Amniotic stem cell (primary cell): Measurements from ENCODE around the gene TP73.

Source experiments
- DNase-seq: peaks from one replicate; lab custom pipeline; 2025; lab: John Stamatoyannopoulos, UW

The TP73 gene

DNA sequence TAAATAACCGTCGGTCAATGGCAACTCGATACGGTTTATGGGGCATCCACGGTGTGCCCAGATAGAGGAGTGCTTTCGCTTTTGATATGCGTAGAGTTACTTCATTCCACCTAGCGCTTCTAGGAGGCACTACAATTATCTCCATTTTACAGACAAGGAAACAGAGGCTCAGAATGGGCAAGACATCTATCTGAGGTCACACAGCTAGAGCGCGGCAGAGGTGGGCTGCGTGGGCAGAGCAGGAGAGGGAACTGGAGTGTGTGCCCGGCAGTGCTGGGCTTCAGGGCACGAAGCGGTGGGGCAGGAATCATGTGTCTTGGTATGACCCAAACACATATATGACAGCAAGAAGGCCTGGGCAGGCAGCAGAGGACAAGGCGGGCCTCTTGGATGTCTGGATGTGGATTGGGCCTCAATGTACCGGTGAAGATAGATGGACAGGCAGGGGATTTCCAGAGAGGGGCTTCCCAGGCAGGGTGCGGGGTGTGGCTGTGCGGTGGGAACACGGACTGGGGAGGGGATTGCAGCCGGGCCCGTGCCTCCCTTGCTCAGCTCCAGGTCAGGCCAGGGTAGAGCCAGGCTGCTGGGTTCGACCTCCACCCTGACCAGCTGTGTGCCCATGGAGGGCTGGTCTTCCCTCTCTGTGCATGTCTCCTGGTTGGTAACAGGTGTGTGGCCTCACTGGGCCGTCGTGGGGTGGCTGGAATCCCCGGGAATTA lies 21.2 kb downstream of the TP73 start:
- DNase-seq = no peak

DNA sequence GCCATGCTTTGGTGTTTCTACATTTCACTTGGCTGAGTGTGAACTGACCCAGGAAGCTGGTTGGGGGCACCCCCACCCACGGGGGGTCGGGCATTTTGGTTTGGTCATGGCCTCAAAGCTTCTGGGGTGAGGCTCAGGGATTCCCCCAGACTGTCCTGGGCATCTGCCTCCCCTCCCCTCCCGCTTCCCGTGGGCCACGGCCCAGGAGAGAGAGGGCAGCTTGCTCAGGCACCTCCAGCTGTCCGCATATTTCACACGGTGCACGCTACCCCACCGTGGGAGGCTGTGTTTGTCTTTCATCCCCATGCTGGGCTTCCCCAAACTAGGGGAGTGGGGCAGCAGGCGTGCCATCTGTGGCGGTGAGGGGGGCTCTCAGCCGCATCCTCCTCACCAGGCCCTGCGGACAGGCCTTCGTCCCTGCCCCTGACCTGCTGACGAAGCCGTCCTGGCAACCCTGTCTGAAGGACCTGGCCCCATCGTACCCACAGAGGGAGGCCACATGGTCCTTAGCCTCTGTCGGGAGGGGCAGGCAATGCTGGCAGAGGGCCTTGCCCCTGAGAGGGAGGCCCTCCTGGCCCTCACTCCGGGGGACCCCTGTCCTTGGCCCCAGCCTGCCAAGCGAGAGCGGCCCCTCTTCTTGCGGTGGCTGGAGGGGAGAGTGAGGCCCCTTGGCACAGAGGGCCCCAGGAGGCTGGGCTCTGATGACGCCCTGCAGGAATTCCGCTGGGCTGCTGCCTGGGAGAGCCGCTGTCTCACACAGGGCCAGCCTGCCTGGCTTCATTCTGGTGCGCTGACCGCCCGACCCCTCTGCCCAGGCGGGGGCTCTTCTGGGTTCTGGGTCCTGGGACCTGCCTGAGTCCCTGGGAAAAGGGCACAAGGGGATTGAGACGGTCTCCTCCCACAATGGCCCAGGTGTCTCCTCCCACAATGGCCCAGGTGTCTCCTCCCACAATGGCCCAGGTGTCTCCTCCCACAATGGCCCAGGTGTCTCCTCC lies 22.1 kb downstream of the TP73 start:
- no peak for DNase-seq

DNA sequence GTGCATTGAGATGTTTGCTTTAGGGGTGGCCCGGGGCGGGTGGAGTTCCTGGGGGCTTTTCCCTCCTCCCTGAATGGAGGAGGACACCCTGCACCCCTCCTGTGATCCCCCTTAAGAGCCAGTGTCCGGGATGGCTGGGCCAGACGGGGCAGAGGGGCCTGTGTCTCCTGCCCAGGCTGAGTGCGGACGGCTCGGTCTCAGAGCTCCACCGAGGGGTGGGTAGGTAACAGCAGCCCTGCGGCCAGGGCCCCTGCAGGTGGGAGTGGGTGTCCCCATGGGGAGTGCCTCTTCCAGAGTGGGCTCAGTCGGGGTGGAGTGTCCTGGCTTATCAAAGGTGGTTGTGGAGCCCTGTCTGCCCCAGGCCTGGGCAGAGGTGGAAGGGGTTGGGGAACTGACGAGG lies 23.1 kb downstream of the TP73 start:
- no peak for DNase-seq

DNA sequence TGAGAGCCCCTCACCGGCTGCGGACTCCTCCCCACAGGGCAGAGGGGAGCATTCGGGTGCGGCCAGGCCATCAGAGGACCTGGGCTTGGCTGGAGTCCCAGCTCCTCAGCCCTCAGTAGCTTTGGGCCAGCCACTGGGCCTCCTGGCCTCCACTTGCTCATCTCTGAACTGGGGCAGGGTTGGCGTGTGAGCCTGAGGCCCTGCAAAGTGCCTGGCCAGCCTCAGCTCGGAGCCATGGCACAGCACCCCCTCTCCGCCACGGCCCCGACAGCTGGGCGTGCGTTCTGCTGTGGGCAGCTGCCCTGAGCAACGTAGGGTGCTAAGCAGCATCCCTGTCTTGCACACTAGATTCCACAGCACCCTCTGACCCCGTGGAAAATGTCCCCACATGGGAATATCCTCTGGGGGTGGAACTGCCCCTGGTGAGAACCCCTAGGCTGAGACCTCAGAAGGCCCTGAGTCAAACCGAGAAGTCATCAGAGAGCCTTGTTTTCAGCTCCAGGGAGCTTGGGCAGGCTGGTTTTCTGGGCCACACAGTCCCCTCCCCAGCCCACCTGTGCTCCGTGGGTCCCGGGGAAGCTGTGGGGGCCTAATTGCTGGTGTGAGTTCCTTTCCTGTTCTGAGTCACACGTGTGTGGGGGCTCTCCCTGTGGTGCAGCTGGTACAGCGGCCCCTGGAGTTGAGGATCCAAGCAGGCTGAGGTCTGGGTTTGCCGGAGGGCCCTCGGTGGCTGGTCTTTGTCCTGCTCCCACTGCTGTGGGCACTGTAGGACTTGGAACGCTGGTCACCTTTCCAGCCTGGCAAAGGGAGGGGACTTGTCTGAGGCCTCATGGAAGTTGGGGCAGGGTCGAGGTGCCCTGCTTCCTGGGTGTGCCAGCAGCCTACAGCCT lies 24.5 kb downstream of the TP73 start:
- no peak for DNase-seq

DNA sequence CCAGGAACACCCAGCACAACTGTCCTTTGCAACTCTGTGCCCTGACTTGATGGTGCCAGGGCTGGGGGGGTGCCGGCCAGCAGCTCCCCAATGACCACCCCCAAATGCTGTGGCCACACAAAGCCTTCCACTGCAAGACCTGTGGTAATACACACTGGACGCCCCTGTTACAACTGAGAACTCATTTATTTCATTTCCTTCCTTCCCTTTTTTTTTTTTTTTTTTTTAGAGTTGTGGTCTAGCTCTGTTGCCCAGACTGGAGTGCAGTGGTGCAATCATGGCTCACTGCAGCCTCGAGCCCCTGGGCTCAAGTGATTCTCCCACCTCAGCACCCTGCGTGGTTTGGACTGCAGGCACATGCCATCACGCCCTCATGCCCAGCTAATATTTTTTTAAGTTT lies 25.2 kb downstream of the TP73 start:
- no peak for DNase-seq

DNA sequence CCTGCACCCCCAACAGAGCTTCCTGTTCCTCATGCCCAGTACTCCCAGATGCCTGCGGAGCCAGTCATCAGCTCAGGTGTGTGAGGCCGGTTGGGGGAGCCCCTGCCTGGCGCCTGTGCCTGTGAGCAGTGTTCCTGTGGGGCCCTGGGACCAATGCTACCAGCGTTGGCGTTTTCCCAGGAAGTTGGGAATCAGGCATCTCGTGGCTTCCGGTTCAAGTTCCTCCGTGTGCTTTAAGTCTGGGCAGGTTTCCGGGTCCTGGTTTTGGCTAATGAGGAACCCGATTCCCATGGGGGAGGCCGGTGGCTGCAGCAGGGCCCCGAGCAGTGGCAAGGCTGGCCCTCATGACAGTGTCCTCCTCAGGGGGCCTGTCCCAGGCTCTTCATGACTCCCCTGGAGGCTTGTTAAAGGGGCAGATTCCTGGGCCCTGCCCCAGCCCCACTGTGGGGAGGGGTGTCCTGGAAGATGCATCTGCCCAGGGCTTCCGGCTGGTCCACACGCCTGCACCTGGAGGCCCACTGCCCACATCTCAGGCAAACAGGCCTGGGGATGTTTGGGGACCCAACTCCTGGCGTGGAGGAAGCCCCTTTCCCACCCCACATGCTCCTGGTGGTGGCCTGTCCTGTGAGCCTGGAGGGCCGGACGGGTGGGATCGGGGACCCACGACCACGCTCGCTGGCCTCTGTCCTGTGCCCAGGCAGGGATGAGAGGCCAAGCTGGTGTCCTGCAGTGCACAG lies 26.2 kb downstream of the TP73 start:
- no peak for DNase-seq

DNA sequence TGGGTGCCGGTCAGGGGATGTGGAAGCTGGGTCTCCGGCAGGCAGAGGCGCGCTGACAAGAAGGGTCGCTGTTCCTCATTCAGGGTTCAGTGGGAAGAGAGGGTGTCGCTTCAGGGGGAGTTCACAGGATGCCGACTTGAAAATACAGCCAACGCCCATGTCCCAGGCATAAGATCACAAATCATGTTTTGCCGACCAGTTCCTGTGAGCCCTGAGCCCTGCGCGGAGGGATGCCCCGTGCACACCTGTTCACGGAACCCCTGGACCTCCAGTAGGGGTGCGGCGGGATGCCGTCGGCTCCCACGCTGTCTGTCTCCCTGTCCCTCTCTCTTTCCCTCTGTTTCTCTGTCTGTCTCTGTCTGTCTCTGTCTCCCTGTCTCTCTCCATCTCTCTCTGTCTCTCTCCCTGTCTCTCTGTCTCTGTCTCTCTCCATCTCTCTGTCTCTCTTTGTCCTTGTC lies 26.8 kb downstream of the TP73 start:
- no peak for DNase-seq

DNA sequence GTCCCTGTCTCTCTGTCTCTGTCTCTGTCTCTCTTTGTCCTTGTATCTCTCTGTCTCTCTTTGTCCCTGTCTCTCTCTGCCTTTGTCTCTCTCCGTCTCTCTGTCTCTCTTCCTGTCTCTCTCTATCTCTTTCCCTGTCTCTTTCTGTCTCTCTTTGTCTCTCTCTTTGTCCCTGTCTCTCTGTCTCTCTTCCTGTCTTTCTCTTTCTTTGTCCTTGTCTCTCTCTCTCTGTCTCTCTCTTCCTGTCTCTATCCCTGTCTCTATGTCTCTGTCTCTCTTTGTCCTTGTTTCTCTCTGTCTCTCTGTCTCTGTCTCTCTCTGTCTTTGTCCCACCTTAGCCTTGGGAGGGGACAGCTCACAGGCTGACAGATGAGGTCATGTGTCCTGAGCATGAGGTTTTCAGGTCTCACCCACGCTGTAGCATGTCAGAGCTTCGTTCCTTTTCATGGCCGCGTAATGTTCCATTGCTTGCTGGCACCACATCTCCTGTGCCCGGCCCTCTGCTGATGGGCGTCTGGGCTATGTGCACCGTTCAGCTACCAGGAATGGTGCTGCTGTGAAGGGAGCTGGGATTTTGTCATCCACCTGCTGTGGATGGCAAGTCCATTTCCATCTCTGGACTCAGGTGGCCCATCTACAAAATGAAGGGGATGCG lies 27.6 kb downstream of the TP73 start:
- DNase-seq = no peak

DNA sequence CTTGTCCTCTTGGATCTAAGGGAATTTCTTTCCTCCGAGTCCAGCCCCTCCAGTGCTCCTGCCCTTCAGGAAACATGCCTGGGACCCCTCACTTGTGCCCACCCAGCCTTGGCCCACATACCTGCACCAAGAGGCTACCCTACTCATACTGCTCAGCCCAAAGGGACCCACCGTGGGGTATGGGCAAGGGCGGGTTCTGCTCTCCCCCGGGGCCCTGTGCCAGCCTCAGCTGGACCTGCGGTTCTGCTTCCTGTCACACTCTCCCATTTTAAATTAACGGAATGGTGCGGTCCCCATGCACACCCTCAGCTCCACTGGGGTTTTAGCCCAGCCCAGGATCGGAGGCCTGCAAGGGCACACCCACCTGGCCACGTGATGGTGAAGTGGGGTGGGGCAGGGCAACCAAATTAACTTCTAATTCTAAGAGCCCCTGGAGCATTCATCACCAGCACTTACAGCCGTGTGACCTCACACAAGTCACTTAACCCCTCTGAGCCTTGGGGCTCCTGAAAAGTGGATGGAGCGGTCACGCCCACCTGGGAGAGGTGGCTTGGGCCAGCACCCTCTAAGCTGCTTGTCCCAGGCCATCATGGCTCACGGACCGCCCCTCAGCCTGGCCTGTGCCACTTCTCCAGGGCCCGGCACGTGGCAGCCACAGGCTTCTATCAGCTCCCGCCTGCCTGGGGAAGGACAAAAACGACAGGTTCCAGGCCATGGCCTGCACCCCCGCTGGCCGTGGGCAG lies 28.3 kb downstream of the TP73 start:
- DNase-seq = no peak

DNA sequence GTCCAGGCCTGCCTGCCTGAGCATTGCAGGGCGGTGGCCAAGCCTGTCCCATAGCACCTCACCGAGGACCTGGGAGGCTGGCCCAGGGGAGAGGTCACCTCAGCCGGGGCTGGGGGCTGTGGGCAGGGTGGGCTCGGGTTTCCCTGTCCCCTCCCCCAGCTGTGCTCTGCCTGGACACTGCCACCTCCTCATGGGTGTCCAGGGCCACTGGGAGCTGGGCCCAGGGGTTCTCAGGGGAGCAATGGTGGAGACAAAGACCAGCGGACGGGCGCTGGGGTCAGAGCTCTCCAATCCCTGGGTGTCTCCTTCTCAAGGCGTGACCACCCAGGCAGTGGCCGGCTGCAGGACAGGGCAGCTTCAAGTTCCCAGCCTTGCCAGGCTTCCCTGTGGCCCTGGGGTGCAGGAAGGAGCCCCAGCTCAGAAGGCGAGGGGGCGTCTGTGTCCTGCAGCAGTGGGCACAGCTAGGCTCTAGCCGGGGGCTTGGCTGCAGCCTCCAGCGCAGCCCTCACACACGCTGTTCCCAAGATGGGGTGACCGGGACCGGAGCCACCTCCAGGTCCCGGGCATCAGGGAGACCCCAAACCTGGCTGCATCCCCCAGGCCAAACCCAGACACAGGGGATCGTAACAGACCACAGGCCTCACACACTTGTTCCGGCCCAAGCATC lies 29.0 kb downstream of the TP73 start:
- no peak for DNase-seq

DNA sequence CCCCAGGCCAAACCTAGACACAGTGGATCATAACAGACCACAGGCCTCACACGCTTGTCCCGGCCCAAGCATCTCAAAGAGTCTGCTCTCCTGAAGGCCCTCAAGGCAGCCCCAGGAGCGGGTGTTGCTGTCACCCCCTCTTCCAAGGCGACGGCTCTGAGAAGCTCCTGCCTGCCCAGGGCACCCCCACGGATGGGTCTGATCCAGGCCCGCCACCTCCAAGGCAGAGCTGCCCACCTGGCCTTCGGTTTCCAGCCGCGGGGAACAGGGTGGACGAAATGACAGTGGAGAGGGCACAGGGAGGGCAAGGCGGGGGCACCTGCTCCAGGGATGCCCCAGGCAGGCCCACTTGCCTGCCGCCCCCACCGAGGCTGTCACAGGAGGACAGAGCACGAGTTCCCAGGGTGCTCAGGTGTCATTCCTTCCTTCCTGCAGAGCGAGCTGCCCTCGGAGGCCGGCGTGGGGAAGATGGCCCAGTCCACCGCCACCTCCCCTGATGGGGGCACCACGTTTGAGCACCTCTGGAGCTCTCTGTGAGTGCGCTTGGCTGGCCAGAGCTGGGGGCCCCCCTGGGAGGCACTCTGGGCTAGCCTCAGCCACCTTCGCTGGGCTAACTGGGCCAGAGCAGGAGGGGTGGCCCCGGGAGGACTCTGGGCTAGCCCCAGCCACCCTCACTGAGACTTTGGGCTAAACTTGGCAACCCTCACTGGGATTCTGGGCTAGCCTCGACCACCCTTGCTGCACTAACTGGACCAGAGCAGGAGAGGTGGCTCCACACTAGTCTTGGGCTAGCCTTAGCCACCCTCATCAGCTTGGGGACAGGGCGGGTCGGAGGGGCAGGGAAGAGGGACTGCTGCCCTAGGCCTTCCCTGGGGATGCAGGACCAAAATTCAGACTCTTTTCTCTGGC lies 29.8 kb downstream of the TP73 start:
- no peak for DNase-seq

DNA sequence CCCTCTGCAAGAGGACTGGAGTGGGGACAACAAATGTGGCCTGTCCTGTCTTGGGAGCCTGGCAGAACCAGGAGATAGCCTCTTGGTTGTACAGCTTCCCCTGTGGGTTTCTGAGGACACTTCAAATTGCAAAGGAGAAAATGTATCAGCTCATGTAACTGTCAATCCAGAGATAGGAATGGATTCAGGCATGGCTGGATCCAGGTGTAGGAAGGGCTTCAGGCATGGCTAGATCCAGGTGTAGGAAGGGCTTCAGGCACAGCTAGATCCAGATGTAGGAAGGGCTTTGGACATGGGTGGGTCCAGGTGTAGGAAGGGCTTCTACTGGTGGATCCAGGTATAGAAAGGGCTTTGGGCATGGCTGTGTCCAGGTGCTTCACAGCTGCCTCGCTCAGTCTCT lies 30.9 kb downstream of the TP73 start:
- no peak for DNase-seq

DNA sequence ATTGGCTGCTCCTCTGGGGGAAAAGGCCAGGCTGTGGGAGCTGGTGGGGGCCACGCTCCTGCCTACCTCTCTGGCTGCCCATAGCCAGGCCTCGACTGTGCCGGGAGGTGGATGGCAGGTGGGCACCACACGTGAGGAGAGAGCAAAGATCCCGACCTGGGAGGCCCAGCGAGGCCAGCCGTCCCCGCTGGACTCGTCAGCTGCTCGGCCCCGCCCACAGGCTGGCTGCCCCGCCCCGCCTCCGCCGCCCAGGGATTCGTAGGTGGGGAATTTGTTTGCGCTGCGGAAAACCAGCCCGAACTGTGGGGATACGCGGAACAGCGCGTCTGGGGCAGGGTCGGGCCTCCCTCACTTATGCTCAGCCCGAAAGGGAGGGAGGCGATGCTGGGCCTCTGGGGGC lies 31.7 kb downstream of the TP73 start:
- no peak for DNase-seq

DNA sequence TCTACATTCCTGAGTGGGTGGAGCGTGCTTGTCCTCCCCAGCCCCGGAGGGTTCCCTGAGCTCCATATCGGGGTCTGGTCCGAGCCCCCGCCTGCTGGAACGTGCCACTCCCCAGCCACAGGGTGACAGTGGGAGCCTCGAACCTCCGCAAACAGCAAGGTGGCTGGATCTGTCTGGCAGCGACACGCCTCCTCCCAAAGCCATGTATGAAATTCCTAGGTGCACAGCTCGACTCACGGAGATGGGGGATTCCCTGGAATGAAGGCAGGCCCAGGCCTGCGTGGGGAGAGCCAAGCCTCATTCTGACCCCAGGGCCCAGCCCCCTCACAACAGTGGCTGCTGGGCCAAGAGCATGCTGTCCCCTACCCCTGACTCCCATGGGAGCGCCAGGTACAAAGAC lies 32.9 kb downstream of the TP73 start:
- DNase-seq = no peak

DNA sequence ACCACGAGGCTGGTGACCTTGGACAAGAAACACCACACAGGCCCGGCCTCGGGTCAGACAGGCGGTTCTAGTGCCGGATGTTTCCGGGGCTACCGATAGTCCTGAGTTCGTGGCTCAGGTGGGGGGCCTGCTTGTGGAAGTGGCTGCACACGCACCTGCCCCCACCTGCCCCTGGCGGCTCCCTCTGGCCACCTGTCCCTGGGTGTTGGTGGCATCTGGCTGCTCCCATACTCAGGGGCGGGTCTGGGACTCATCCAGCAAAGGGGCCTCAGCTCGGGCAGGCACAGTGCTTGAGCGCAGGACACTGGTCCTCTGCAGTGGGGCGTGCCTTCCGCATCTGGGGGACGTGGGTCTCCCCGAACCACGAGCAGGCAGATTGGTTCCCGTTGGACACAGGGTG lies 33.6 kb downstream of the TP73 start:
- no peak for DNase-seq

DNA sequence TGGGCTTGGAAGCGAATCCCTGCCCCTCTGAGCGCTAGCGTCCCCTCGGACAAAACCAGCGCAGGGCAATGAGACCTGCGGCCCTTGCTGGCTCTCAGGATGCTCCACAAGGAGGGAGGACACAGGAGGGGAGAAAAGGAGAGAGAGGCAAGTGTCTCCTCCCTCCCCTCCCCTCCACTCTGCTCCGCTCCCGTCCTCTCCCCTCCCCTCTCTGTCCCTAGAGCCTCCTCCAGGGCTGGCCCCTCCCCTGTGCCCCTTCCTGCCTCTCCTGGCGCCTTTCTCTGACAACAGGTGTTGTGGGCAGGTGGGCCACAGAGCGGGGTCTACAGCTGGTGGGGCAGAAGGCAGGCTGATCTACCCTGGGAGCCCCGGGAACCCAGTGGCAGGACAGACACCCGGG lies 35.2 kb downstream of the TP73 start:
- no peak for DNase-seq

DNA sequence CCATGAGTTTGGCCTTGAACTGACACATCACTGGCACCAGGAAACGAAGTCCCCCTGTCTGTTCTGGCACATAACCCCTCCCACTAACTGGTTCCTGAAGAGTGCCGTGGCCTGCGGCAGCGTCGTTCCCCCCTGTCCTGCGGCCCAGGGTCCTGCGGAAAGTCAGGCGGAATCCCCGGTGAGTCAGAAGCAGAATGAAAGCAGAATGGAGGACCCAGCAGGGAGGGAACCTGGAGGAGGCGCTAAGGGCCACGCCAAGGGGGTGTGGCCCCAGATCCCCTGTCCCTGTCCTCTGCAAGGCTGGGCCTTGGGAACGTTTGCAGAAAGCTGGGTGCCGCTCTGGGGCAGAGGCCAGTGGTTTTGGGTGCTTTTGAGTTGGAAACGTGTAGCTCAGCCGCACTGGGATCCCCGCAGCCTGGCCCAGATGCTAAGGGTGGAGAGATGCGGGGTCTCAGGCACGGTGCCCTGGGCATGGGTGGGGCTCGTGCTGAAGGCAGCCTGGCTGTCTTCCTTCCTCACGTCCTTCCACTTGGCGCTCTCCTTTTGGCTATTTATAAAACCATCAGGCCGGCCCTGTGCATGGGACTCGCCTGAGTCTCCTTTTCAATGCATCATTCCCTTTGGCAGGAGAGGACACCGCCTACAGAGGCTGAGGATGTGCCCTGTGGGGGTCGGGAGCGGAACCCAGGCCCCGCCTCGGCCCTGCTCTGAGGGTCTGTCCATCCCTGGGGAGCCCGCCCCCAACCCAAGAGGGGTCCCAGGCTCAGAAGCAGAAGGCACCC lies 36.2 kb downstream of the TP73 start:
- DNase-seq = no peak
